A673 (cell line): ENCODE measurements around the gene CHMP6. TPM values are rescaled to one million over a fixed set of nuclear protein-coding genes. Genes with fewer than 3 reads are reported as not detected.

Experiments used
- BruUV-seq: library from RNA; stranded (reverse); fragments of 400-500 nt; replicated peaks from 2 replicates; lab custom pipeline; 2021; lab: Mats Ljungman, UMichigan
- CTCF ChIA-PET: fragments of 300-600 bp; sonication (Branson Sonifier 250); formaldehyde crosslinking; loops from one replicate; lab custom pipeline; 2022; ENCODE audit warnings: antibody characterized with exemption; lab: Charles Lee
- POLR2A ChIA-PET: fragments of 300-600 bp; sonication (Branson Sonifier 250); formaldehyde crosslinking; loops from one replicate; lab custom pipeline; 2022; ENCODE audit warnings: antibody characterized with exemption; ENCODE audit not compliant: low non-redundant PET; lab: Charles Lee
- DNase-seq: peaks from one replicate; pipeline ENCODE4 v3.0.0-alpha.2; 2015; ENCODE audit warnings: low spot score
- H3K27ac ChIP-seq: fragments of 200-600 bp; sonication (generic); 2 replicates; pipeline ENCODE4 v1.5.1; 2016; ENCODE audit warnings: mixed run types, low read depth, mild to moderate bottlenecking, mixed read lengths, antibody characterized with exemption, low read length; ENCODE audit not compliant: poor library complexity, severe bottlenecking
- H3K27me3 ChIP-seq: fragments of 200-600 bp; sonication (generic); replicated peaks from 2 replicates; pipeline ENCODE4 v1.6.1; 2017; ENCODE audit warnings: mixed run types, low read depth, mild to moderate bottlenecking, mixed read lengths, antibody characterized with exemption, low read length; ENCODE audit not compliant: insufficient read depth, poor library complexity
- H3K36me3 ChIP-seq: fragments of 200-600 bp; sonication (generic); 2 replicates; pipeline ENCODE4 v1.6.1; 2016; ENCODE audit warnings: mixed run types, mild to moderate bottlenecking, mixed read lengths, antibody characterized with exemption, low read length; ENCODE audit not compliant: insufficient read depth, poor library complexity, severe bottlenecking
- H3K4me1 ChIP-seq: fragments of 200-600 bp; sonication (generic); 2 replicates; pipeline ENCODE4 v1.6.1; 2017; ENCODE audit warnings: mixed run types, mild to moderate bottlenecking, mixed read lengths, antibody characterized with exemption, low read length; ENCODE audit not compliant: insufficient read depth, poor library complexity, severe bottlenecking
- H3K4me3 ChIP-seq: fragments of 200-600 bp; sonication (generic); 2 replicates; pipeline ENCODE4 v1.5.1; 2016; ENCODE audit warnings: low read depth, mixed run types, mild to moderate bottlenecking, mixed read lengths, low read length; ENCODE audit not compliant: poor library complexity, severe bottlenecking
- H3K9me3 ChIP-seq: fragments of 200-600 bp; sonication (generic); 2 replicates; pipeline ENCODE4 v1.6.1; 2016; ENCODE audit warnings: mixed run types, low read depth, mild to moderate bottlenecking, mixed read lengths, antibody characterized with exemption, low read length; ENCODE audit not compliant: poor library complexity, severe bottlenecking
- CTCF ChIP-seq: fragments of 300-800, 200-600 bp; sonication (generic); conservative IDR thresholded peaks from 2 replicates; pipeline ENCODE4 v1.5.1; 2017; ENCODE audit warnings: low read depth, mild to moderate bottlenecking, antibody characterized with exemption, low read length, moderate library complexity, mixed read lengths
- EZH2 ChIP-seq: fragments of 200-600 bp; sonication (generic); IDR thresholded peaks from 2 replicates; pipeline ENCODE4 v1.6.1; 2017; ENCODE audit warnings: borderline replicate concordance, low read depth, mild to moderate bottlenecking, mixed read lengths, antibody characterized with exemption, low read length; ENCODE audit not compliant: poor library complexity, severe bottlenecking
- intact Hi-C: fragments of 100-400 bp; cut with micrococcal nuclease; formaldehyde crosslinking; loops from one replicate; pipeline ENCODE4 v1.10.0; 2022; ENCODE audit not compliant: unreplicated experiment
- total RNA-seq: library from RNA; stranded (reverse); gene quantifications from 2 replicates; pipeline ENCODE4 v1.2.3, GENCODE V29; 2021

Gene CHMP6
- total RNA-seq, 1 experiment from 2014 or later = 18.7 TPM

DNA sequence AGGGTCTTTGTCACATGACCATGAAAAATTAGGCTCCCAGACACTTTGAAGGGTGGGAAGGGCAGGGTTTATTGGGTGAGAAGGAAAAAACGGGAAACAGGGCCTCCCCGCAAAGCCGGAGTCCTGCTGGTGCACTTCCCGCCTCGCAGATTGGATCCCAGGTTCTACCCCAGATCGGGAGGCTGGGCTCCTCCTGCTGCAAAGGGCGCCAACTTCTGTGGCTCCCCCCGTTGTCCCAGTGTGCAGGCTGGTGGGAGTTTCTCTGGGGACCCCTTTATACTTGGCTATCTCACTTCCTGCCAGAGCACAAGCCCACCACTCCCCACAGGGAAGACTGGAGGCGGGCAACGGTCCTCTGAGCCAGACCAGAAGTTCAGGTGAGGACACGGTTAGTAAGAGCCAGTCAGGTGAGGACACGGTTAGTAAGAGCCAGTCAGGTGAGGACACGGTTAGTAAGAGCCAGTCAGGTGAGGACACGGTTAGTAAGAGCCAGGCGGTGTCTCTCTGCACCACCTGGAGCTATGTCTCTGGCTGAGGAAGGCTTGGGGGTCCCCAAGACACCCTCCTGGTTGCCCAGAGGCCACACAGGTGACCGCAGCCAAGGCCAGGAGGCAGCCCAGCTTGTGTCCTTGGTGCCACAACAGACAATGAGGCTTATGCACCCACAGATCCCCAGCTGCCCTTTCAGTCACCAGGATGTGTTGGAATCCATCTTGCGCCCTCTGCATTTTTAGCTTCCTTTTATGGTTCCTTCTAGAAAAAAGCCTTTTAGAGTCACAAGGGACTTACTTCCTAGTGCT, 48.1 kb upstream of the CHMP6 start:
- H3K4me1 ChIP-seq = peaks cover 33% of the 10 kb centered on the region
- no peak overlapping the region for H3K27ac ChIP-seq
- ChIA-PET CTCF (interaction anchor here (1.6 kb wide), 1 partner anchor 516 kb away, joined by 4 read pairs; no protein-coding TSS in a partner anchor), POLR2A (no interaction called here)
- intact Hi-C loops = no loop called here
- H3K27me3 ChIP-seq = no peaks in the 10 kb centered on the region
- TF ChIP-seq EZH2 = no peak
- TF ChIP-seq CTCF = no peak
- DNase-seq = no peak
- H3K36me3 ChIP-seq = no peaks in the 10 kb centered on the region
- H3K4me3 ChIP-seq = no peak overlapping the region
- no peaks in the 10 kb centered on the region for H3K9me3 ChIP-seq
- BruUV-seq = no TSS peak

- ChIA-PET POLR2A (no interaction called here), CTCF (no interaction called here)
- Histone ChIP-seq H3K9me3 (no peaks in the 10 kb centered on the region), H3K4me1 (peaks cover 33% of the 10 kb centered on the region), H3K27me3 (no peaks in the 10 kb centered on the region), H3K36me3 (no peaks in the 10 kb centered on the region), H3K4me3 (no peak overlapping the region), H3K27ac (no peak overlapping the region)
- DNase-seq = peak; percentile 37
- intact Hi-C loops = no loop called here
- BruUV-seq = no TSS peak
- TF ChIP-seq EZH2 (no peak), CTCF (no peak)
Observed at GRCh38 chr17:80944326-80944725, 47.3 kb upstream of the CHMP6 start.

- Histone ChIP-seq H3K27me3 (no peaks in the 10 kb centered on the region), H3K9me3 (no peaks in the 10 kb centered on the region), H3K27ac (no peak overlapping the region), H3K36me3 (no peaks in the 10 kb centered on the region), H3K4me3 (no peak overlapping the region), H3K4me1 (peaks cover 33% of the 10 kb centered on the region)
- POLR2A ChIA-PET = no interaction called here
- intact Hi-C loops = no loop called here
- no TSS peak for BruUV-seq
- no peak for DNase-seq
- no peak for TF ChIP-seq CTCF
- no peak for TF ChIP-seq EZH2
- CTCF ChIA-PET = no interaction called here
Observed at GRCh38 chr17:80945736-80946135, 45.9 kb upstream of the CHMP6 start.
